Epithelial cell of proximal tubule (primary cell): ENCODE measurements around the gene GUCY1B1. TPM values are rescaled to one million over a fixed set of nuclear protein-coding genes. Genes with fewer than 3 reads are reported as not detected.
A peak's percentile ranks its signal among the peaks of the same experiment; 100 is the strongest.

ENCODE experiments used
- DNase-seq: peaks from one replicate; pipeline ENCODE4 v3.0.0-alpha.2; 2011; ENCODE audit warnings: low read depth
- H3K4me3 ChIP-seq: 2 replicates; pipeline ENCODE4 v1.5.1; 2011; ENCODE audit warnings: low read depth, mild to moderate bottlenecking, low read length
- total RNA-seq: library from RNA; depleted of rRNA; stranded (reverse); fragments of >200 nt; gene quantifications from 2 replicates; pipeline ENCODE4 v1.2.3, GENCODE V29; 2015
- TF ChIP-seq, protein P1 (sequence below): conservative IDR thresholded peaks from 2 replicates; pipeline ENCODE4 v1.5.1; 2012; ENCODE audit warnings: low read depth, mild to moderate bottlenecking, low read length

Gene GUCY1B1
- total RNA-seq, 1 donor from 2014 or later = 5.9 TPM

DNA sequence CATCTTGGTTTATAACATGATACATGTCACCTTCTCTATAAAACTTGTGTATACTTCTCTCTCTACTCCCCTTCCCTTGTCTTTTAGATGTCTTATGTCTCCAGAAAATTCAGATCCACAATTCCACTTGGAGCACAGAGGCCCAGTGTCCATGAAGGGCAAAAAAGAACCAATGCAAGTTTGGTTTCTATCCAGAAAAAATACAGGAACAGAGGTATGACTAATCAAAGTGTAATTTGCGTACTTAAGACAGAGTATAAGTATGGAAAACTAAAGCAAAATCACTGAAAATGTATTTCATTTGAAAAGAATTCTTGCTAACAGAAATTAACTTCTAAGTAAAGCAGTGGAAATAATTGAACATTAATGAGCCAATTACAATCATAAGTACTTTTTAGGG is 46.2 kb downstream of the GUCY1B1 start:
- TF ChIP-seq, protein P1, sequence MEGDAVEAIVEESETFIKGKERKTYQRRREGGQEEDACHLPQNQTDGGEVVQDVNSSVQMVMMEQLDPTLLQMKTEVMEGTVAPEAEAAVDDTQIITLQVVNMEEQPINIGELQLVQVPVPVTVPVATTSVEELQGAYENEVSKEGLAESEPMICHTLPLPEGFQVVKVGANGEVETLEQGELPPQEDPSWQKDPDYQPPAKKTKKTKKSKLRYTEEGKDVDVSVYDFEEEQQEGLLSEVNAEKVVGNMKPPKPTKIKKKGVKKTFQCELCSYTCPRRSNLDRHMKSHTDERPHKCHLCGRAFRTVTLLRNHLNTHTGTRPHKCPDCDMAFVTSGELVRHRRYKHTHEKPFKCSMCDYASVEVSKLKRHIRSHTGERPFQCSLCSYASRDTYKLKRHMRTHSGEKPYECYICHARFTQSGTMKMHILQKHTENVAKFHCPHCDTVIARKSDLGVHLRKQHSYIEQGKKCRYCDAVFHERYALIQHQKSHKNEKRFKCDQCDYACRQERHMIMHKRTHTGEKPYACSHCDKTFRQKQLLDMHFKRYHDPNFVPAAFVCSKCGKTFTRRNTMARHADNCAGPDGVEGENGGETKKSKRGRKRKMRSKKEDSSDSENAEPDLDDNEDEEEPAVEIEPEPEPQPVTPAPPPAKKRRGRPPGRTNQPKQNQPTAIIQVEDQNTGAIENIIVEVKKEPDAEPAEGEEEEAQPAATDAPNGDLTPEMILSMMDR = no peak
- H3K4me3 ChIP-seq = no peak overlapping the region
- no peak for DNase-seq

DNA sequence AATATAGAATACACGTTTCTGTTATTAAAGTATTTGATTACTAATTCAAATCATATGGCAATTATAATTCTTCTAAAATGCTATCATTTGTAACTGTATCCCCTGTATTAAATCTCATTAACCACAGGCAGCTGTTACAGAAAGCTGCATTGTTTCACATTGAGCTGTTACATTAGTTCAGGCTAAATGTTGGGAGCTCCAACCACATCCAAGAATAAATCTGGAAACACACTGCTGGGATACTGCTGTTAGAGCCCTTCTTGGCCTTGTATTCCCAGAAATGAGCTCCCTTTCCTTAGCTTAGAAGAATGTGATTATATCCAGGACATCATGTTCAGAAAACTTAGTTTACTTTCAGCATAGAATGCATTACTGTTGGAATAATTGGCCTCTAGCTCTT is 48.2 kb downstream of the GUCY1B1 start:
- DNase-seq = no peak
- H3K4me3 ChIP-seq = no peak overlapping the region
- TF ChIP-seq, protein P1 = no peak

DNA sequence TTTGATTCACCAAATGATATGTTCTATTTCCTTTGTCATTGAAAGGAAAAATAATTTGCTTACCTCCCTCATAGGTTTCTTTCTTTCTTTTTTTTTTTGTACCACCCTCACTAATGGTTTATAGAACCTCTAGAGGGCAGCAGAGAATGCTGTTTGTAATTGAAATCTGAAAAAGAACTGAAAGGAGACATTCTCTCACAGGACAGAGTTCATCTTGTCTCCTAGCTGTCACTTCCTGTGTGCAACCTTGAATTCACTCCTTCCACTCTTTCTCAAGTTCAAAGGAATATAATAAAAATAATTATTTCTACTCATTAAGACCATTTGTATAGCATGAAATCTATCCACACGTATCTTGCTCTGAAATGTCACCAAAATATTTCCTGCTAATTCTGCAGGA is 51.0 kb downstream of the GUCY1B1 start:
- TF ChIP-seq, protein P1 = peak; percentile 75
- DNase-seq = peak; percentile 68
- H3K4me3 ChIP-seq = no peak overlapping the region

DNA sequence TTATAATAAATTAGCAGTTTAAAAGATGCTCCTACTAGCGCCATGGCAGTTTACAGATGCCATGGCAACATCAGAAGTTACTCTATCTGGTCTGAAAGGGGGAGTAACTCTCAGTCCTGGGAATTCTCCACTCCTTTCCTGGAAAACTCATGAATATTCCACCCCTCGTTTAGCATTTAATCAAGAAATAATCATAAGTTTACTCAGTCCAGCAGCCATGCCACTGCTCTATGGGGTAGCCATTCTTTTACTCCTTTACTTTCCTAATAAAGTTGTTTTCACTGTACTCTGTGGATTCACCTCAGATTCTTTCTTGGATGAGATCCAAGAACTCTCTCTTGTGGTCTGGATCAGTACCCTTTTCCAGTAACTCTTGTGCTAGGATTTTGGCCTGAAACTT is 52.3 kb downstream of the GUCY1B1 start:
- H3K4me3 ChIP-seq = no peak overlapping the region
- DNase-seq = no peak
- TF ChIP-seq, protein P1 = no peak

DNA sequence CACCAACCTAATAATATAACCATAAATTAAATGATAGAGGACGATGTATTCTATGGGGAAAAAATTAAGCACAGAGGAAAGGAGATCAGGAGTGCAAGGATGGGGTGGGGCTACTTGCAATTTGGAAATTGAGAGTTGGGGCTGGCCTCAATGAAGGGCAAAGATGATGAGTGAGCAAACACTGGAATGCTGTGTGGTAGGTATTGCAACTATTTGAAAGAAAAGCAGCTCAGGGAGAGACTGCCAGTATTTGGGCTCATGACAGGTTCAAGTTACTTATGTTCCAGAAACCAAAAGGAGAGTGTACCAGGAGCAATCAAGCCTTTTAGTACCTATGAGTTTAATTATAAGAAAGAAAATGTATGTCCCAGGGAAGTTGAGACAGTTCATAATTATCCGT is 59.8 kb downstream of the GUCY1B1 start:
- H3K4me3 ChIP-seq = no peak overlapping the region
- TF ChIP-seq, protein P1 = no peak
- DNase-seq = no peak

DNA sequence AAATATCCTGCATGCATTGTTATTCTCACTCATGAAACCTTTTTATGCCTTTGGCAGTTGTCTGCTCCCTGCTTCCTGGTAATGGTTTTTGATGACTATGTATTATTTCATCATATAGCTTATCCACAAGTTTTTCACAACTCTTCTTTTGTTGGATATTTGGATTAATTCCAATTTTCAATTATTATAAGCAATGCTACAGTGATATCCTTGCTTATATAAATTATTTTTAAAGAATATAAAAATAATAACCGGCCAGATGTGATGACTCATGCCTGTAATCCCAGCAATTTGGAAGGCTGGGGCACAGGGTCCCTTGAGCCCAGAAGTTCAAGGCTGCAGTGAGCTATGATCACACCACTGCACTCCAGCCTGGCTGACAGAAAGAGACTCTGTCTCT is 60.2 kb downstream of the GUCY1B1 start:
- H3K4me3 ChIP-seq = no peak overlapping the region
- TF ChIP-seq, protein P1 = no peak
- DNase-seq = no peak

DNA sequence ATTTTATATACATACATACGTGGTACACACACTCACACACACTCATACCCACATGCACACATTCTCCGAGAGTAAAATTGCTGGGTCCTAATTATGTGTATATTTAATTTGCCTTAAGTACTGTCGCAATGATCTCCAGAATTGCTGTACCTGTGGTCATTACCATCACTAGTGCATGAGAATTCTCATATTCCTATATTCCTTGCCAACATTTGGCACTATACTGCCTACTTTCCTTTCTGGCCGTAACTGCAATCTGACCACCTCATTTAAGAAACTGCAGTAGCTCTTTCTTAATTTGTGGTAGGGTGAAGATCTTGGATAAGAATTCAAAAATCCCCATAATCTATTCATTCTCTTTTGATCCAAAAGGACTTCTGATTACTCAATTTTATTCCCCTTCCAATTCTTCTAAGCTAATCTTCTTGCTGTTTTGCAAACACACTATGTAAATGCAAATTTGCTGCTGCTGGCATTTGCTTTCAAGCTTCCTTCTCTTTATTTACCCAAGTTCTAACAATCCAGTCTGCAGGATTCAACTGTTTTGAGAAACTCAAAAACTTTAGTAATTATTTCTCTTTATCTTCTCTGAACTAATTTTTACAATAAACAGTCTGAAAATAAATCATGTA is 62.2 kb downstream of the GUCY1B1 start:
- no peak for DNase-seq
- TF ChIP-seq, protein P1 = no peak
- no peak overlapping the region for H3K4me3 ChIP-seq
